GM10248 (cell line): ENCODE data around the gene DDX55.

Experiments
- CTCF ChIA-PET: fragments of 300-600 bp; sonication (Branson Sonifier 250); formaldehyde crosslinking; extraction: SDS; loops from one replicate; lab custom pipeline; 2021; ENCODE audit warnings: antibody characterized with exemption; lab: Yijun Ruan, JAX
- POLR2A ChIA-PET: fragments of 350-650 bp; sonication (Branson Sonifier 250); formaldehyde crosslinking; extraction: SDS; loops from one replicate; lab custom pipeline; 2020; ENCODE audit warnings: antibody characterized with exemption; lab: Yijun Ruan, JAX
- DNase-seq: peaks from one replicate; pipeline ENCODE4 v3.0.0; 2012; ENCODE audit errors: extremely low spot score
- TF ChIP-seq, protein P1 (sequence below): IDR thresholded peaks from 2 replicates; pipeline ENCODE4 v1.5.1; 2012; ENCODE audit warnings: mild to moderate bottlenecking, low read depth; ENCODE audit errors: extremely low read depth, missing control alignments, control extremely low read depth

The DDX55 gene

DNA sequence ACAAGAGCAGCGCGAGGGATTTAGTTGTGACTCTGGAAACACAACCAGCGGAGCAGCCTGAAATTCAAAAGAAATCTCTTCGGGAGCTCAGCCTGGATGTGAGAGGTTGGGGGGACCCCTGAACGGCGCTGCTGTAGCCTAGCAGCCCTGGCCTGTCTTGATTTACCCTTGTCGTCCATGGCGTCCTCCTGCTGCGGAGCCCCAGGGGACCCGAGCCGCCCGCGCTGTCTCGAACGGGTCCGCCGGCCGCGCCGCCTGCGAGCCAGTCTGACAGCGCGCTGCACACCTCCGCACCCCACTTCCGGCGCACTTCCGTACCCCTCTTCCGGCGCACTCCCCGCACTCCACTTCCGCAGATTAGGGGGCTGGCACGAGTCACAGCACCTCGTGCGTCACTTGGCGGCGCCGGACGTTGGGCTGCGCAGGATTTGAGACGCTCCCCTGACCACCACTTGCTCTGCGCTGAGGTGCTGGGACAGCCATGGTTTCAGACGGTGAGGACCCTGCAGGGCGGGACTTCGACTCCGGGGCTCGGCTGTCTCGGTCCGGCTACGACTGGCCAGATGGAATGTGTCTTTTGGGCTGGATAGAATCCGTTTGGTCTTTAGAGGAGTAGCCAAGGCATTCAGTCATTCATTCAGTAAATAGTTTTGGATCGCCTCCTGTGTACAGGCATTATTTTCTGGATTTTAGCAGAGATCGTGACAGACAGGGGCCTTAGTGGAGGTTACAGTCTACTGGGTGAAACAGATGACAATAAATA lies 31.7 kb downstream of the DDX55 start, which contains the start of the genes EIF2B1 and GTF2H3:
Gene EIF2B1 (minus strand): TSS at position 308 of the 763 bp plus-strand sequence. CDS start 129 bp downstream, at position 179.
Gene GTF2H3 (plus strand): TSS at position 451 of the 763 bp plus-strand sequence. CDS start 31 bp downstream, at position 482.
- ChIA-PET CTCF (interaction anchor here (0.8 to 1.2 kb wide), 3 partner anchors 11 to 81 kb away, joined by 3 read pairs; no protein-coding TSS in a partner anchor), POLR2A (no interaction called here)
- peak; percentile 99 for DNase-seq
- TF ChIP-seq, protein P1, sequence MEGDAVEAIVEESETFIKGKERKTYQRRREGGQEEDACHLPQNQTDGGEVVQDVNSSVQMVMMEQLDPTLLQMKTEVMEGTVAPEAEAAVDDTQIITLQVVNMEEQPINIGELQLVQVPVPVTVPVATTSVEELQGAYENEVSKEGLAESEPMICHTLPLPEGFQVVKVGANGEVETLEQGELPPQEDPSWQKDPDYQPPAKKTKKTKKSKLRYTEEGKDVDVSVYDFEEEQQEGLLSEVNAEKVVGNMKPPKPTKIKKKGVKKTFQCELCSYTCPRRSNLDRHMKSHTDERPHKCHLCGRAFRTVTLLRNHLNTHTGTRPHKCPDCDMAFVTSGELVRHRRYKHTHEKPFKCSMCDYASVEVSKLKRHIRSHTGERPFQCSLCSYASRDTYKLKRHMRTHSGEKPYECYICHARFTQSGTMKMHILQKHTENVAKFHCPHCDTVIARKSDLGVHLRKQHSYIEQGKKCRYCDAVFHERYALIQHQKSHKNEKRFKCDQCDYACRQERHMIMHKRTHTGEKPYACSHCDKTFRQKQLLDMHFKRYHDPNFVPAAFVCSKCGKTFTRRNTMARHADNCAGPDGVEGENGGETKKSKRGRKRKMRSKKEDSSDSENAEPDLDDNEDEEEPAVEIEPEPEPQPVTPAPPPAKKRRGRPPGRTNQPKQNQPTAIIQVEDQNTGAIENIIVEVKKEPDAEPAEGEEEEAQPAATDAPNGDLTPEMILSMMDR = no peak

DNA sequence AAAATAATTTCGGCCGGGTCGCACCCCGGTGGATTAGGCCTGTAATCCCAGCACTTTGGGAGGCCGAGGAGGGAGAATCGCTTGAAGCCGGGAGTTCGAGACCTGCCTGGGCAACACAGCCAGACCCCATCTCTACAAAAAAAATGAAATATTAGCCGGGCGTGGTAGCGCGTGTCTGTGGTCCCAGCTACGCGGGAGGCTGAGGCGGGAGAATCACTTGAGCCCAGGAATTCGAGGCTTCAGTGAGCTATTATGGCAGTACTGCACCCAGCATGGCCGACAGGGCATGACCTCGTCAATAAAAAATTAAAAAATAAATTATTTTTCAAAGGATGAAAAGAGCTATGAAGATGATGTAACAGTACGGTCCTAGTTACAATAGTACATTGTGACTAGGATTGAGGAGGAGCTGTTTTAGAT lies 32.3 kb downstream of the DDX55 start:
- POLR2A ChIA-PET = no interaction called here
- no peak for DNase-seq

DNA sequence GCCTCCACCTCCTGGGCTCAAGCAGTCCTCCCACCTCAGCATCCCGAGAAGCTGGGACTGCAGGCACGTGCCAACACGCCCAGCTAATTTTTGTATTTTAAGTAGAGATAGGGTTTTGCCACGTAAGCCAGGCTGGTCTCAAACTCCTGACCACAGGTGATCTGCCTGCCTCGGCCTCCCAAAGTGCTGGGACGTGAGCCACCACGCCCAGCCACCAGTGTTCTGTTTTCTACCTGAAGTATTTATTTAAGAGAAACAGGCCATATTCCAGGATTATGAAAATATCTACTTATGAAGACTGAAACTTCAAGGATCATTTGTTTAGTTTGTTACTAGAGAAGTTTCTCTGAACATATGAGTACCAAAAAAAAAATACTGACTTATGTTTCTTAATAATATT lies 42.0 kb downstream of the DDX55 start:
- DNase-seq = no peak
- CTCF ChIA-PET = interaction anchor here (0.9 to 1.6 kb wide), 2 partner anchors 10 to 11 kb away, joined by 3 read pairs; partner anchors contain the start of gene GTF2H3
- POLR2A ChIA-PET = no interaction called here
- TF ChIP-seq, protein P1 = no peak

More for the DNA sequence above, 32.3 kb downstream of the DDX55 start:
- TF ChIP-seq, protein P1 = no peak
- CTCF ChIA-PET = interaction anchor here (0.8 to 1.2 kb wide), 5 partner anchors 10 to 350 kb away, joined by 3 to 4 read pairs (median 3); partner anchors contain the start of gene ATP6V0A2

DNA sequence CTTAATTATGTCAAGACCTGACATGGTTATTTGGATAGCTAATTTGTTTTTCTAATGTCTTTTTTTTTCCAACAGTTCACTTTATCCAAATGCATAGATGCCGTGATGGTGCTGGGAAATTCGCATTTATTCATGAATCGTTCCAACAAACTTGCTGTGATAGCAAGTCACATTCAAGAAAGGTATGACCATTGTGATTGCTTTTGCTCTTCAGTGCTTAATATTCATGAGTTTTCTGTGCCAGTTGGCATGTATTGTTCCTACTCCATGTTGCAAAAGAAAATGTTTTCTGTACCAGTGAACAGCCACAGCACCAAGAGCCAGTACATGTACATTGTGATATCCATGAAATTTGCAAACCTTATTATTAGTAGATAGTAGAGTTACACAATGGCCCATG lies 43.5 kb downstream of the DDX55 start:
- TF ChIP-seq, protein P1 = no peak
- DNase-seq = no peak
- ChIA-PET CTCF (interaction anchor here (0.9 to 1.6 kb wide), 4 partner anchors 10 to 280 kb away, joined by 3 to 4 read pairs (median 3); partner anchors contain the start of genes ATP6V0A2 and SBNO1), POLR2A (interaction anchor here (0.6 kb wide), 1 partner anchor 67 kb away, joined by 5 read pairs; the partner anchor contains the start of gene ATP6V0A2)

DNA sequence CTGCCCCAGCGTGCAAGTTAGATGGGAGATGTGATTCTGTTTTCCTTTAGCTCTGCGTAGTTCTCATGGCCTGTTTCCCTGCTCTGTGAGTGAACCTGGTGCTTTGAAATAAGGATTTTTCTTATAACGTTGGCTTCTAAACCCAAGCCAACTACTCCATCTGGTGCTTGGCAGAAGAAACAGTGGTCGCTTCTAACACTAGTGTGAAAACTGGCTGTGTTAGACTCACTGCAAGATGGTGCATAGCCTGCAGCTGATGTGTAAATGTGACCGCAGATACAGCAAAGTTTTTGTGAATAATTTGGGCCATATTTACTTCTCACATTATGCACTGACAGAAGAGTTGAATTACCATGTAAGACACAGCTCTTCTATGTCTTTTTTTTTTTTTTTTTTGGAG lies 44.0 kb downstream of the DDX55 start:
- CTCF ChIA-PET = interaction anchor here (1.4 kb wide), 1 partner anchor 281 kb away, joined by 3 read pairs; the partner anchor contains the start of gene SBNO1
- DNase-seq = no peak
- POLR2A ChIA-PET = interaction anchor here (0.6 kb wide), 1 partner anchor 66 kb away, joined by 5 read pairs; the partner anchor contains the start of gene ATP6V0A2
- TF ChIP-seq, protein P1 = no peak

DNA sequence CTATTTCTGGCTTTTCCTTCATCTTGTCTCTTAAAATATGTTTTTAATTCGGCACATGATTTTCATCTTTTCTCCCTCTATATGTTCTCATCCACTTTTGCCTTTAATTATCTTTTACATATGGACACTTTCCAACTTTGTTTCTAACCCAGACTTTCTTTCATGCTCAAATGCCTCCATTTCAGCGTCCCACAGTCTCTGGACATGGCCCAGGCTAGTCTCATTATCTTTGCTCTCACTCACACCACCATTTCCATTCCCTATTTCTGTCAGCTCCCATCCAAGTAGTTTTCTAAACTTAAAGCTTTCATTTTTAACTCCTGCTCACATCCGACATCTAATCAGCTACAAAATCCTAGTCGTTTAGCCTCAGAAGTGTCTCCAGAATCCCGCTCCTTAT lies 46.5 kb downstream of the DDX55 start:
- no peak for DNase-seq
- ChIA-PET POLR2A (interaction anchor here (0.6 kb wide), 1 partner anchor 13 kb away, joined by 5 read pairs; no protein-coding TSS in a partner anchor), CTCF (no interaction called here)
- TF ChIP-seq, protein P1 = no peak
